Osteoblast (primary cell): ENCODE data around the gene TEKTIP1. TPM values are rescaled to one million over a fixed set of nuclear protein-coding genes. Genes with fewer than 3 reads are reported as not detected.

Experiments
- DNase-seq: peaks from one replicate; pipeline ENCODE4 v3.0.0; 2011; ENCODE audit warnings: low spot score, mixed read lengths; ENCODE audit not compliant: insufficient read length; ENCODE audit errors: missing footprints
- H2AFZ ChIP-seq: 2 replicates; pipeline ENCODE4 v1.6.0; 2011; ENCODE audit warnings: mild to moderate bottlenecking, low read length
- H3K27ac ChIP-seq: 2 replicates; pipeline ENCODE4 v1.5.1; 2011; ENCODE audit warnings: mild to moderate bottlenecking, low read depth, low read length, moderate library complexity
- H3K27me3 ChIP-seq: 2 replicates; pipeline ENCODE4 v1.6.0; 2012; ENCODE audit warnings: mild to moderate bottlenecking, control low read depth, inconsistent platforms, low read length, moderate library complexity; ENCODE audit not compliant: insufficient read depth
- H3K36me3 ChIP-seq: 2 replicates; pipeline ENCODE4 v1.5.1; 2011; ENCODE audit warnings: mild to moderate bottlenecking, low read length, control low read depth, moderate library complexity; ENCODE audit not compliant: insufficient read depth
- H3K4me1 ChIP-seq: 2 replicates; pipeline ENCODE4 v1.5.1; 2011; ENCODE audit warnings: mild to moderate bottlenecking, low read length, control low read depth, moderate library complexity; ENCODE audit not compliant: insufficient read depth
- H3K4me2 ChIP-seq: 2 replicates; pipeline ENCODE4 v1.6.0; 2011; ENCODE audit warnings: mild to moderate bottlenecking, low read length; ENCODE audit not compliant: insufficient read depth
- H3K4me3 ChIP-seq: fragments of 200-600 bp; sonication (generic); 3 replicates; pipeline ENCODE4 v1.5.1; 2012; ENCODE audit warnings: mild to moderate bottlenecking, low read length, inconsistent platforms; ENCODE audit not compliant: insufficient read depth
- H3K79me2 ChIP-seq: 2 replicates; pipeline ENCODE4 v1.6.0; 2012; ENCODE audit warnings: mild to moderate bottlenecking, low read length, control low read depth, inconsistent platforms; ENCODE audit not compliant: insufficient read depth
- H3K9me3 ChIP-seq: 2 replicates; pipeline ENCODE4 v1.5.1; 2011; ENCODE audit warnings: low read depth, low read length, control low read depth
- H4K20me1 ChIP-seq: 2 replicates; pipeline ENCODE4 v1.6.0; 2012; ENCODE audit warnings: mild to moderate bottlenecking, low read length, control low read depth; ENCODE audit not compliant: insufficient read depth
- total RNA-seq: library from RNA; depleted of rRNA; stranded (reverse); fragments of >200 nt; gene quantifications from 2 replicates; pipeline ENCODE4 v1.2.3, GENCODE V29; 2012
- TF ChIP-seq, protein P1 (sequence below): IDR thresholded peaks from 2 replicates; pipeline ENCODE4 v1.5.1; 2011; ENCODE audit warnings: mild to moderate bottlenecking, low read depth, low read length, moderate library complexity; ENCODE audit errors: extremely low read depth

The TEKTIP1 gene
- total RNA-seq, 1 donor = not detected

DNA sequence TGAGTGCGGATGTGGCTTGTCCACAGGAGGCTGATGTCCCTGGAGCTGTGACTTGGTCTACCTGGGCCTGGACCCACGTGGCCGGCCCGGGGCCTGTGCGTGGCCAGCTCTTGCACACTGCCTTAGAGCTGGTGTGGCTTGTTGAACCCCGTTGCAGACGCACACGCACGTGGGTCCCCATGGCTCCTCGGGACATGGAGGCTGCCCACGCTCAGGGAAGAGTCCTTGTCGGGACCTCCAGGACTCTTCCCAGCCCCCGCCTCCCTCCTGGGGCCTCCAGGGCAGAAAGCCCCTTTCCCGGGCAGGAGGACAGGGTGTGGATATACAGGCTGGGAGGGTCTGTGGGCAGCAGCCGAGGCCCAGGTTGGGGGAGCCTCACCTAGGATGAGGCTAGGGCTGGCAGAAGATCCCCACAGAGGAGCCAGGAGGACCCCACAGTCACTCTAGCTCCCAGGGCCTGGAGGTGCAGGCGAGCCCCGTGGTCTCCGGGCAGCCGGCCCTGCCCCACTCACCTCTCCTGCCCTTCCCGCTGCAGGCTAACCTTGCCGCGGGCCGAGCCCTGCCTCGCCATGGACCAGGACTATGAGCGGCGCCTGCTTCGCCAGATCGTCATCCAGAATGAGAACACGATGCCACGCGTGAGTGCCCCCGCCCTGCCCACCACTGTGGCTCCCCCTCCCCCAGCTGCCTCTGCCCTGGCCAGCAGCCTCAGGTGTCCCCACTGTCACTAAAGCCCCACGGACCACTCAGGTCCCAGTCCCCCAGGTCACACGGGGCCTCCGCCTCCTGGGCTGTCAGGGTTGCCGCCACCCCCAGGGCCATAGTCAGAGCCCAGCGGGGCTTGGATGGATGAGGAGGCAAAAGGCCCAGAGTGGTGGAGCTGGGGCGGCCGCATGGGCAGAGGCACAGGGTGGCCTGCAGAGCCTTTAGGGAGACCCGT lies 16.3 kb upstream of the TEKTIP1 start:
- peaks cover 77% of the 10 kb centered on the region for H3K79me2 ChIP-seq

DNA sequence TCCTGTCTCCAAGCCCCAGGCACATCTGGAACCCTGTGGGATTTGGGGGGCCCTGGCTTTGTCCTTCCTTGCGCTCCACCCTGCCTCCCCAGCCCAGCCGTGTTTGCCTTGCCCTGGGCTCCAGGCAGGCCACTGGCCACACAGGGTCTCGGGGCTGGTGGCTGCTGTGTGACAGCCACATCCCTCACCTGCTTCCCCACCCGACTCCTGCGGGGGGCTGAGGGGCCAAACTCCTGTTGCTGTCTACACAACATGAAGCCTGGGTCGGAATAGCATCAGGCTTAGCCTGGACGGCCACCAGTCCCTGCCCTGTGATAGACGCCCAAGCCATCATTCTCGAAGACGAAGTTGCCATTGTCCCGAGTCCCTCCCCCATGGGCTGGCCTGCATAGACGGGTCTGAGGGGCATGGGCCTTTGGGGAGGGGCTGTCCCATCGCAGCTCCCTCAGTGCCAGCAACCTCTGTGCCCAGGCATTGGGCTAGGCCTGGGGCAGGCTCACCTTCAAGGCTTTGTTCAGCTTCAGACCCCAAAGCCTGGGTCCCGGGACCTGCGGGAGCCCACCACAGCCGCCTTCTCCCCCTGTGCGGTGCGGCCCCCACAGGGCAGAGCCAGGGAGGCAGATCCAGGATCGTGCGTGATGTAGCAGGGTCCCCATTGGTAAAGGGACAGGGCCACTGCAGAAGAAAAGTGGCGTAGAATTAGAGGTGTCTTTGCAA lies 15.5 kb upstream of the TEKTIP1 start:
- no peak overlapping the region for H3K27ac ChIP-seq
- no peaks in the 10 kb centered on the region for H3K9me3 ChIP-seq
- H3K4me1 ChIP-seq = no peaks in the 10 kb centered on the region
- H3K4me2 ChIP-seq = no peak overlapping the region
- no peak for DNase-seq
- TF ChIP-seq, protein P1, sequence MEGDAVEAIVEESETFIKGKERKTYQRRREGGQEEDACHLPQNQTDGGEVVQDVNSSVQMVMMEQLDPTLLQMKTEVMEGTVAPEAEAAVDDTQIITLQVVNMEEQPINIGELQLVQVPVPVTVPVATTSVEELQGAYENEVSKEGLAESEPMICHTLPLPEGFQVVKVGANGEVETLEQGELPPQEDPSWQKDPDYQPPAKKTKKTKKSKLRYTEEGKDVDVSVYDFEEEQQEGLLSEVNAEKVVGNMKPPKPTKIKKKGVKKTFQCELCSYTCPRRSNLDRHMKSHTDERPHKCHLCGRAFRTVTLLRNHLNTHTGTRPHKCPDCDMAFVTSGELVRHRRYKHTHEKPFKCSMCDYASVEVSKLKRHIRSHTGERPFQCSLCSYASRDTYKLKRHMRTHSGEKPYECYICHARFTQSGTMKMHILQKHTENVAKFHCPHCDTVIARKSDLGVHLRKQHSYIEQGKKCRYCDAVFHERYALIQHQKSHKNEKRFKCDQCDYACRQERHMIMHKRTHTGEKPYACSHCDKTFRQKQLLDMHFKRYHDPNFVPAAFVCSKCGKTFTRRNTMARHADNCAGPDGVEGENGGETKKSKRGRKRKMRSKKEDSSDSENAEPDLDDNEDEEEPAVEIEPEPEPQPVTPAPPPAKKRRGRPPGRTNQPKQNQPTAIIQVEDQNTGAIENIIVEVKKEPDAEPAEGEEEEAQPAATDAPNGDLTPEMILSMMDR = no peak
- no peaks in the 10 kb centered on the region for H3K27me3 ChIP-seq
- H3K4me3 ChIP-seq = no peak overlapping the region
- H3K79me2 ChIP-seq = peaks cover 70% of the 10 kb centered on the region
- no peak overlapping the region for H2AFZ ChIP-seq
- H4K20me1 ChIP-seq = peaks cover 66% of the 10 kb centered on the region
- peaks cover 44% of the 10 kb centered on the region for H3K36me3 ChIP-seq

More for the DNA sequence above, 16.3 kb upstream of the TEKTIP1 start:
- Histone ChIP-seq H3K4me2 (no peak overlapping the region), H3K27me3 (no peaks in the 10 kb centered on the region), H3K9me3 (no peaks in the 10 kb centered on the region), H3K4me1 (no peaks in the 10 kb centered on the region), H3K4me3 (no peak overlapping the region), H3K27ac (no peak overlapping the region), H4K20me1 (peaks cover 65% of the 10 kb centered on the region), H2AFZ (no peak overlapping the region), H3K36me3 (peaks cover 36% of the 10 kb centered on the region)
- DNase-seq = no peak
- TF ChIP-seq, protein P1 = no peak

DNA sequence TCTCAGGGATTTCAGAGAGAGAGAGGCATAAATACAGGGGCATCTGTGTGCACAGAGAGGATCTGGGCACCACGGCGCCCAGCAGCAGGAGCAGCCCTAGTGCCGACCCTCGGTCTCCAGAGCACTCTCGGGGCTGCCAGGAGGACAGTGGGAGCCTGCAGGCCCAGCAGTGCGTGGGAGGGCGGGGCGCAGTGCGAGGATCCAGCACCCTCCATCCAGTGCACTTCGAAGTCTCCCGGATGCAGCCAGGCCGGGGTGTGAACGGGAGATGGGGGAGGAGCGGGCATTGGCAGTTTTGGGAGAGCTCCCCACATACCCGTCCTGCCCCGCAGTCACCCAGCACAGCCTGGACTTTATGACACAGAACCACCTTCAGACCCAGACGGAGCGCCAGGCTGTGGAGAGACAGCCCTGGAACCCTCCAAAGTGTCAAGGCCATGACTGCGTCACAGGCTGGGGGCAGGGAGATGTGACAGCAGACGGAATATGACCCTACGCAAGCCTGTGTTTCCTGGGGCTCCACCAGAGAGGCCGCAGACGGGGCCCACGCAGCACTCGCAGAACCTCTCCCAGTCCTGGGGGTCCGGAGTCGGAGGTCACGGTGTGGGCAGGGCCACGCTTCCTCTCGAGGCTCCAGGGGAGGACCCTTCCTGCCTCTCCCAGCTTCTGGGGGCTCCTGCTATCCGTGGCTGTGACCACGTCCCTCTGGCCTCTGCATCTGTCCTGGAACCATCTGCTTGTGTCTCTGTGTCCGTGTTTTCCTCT lies 14.7 kb upstream of the TEKTIP1 start:
- Histone ChIP-seq H3K27ac (no peak overlapping the region), H3K4me2 (no peak overlapping the region), H3K9me3 (no peaks in the 10 kb centered on the region), H4K20me1 (peaks cover 60% of the 10 kb centered on the region), H2AFZ (no peak overlapping the region), H3K27me3 (no peaks in the 10 kb centered on the region), H3K4me1 (no peaks in the 10 kb centered on the region), H3K4me3 (no peak overlapping the region), H3K79me2 (peaks cover 65% of the 10 kb centered on the region), H3K36me3 (peaks cover 42% of the 10 kb centered on the region)
- no peak for DNase-seq
- TF ChIP-seq, protein P1 = no peak
